ENCODE results near the gene MLLT10.
"Not testable (repeated sequence)": the region's sequence is repeated elsewhere in the genome, so short reads cannot be mapped to it uniquely, and the experiment has no call there.

Gene MLLT10

GRCh38 chr10:21707498-21707897 lies 173.5 kb downstream of the MLLT10 start:
- DNase-seq, result no peak

GRCh38 chr10:21712975-21713374 lies 178.9 kb downstream of the MLLT10 start:
- DNase-seq, result no peak

- DNase-seq, result no peak
Measured at GRCh38 chr10:21715531-21716195, 181.6 kb downstream of the MLLT10 start.

GRCh38 chr10:21717437-21718054 lies 183.5 kb downstream of the MLLT10 start:
- not testable (repeated sequence) for DNase-seq

- DNase-seq, result no peak
Measured at GRCh38 chr10:21719502-21719901, 185.5 kb downstream of the MLLT10 start.

- DNase-seq, result no peak
Measured at GRCh38 chr10:21720090-21720489, 186.1 kb downstream of the MLLT10 start.

GRCh38 chr10:21721000-21721665 lies 187.1 kb downstream of the MLLT10 start:
- no peak for DNase-seq

- DNase-seq, result no peak
Measured at GRCh38 chr10:21722209-21722608, 188.2 kb downstream of the MLLT10 start.

GRCh38 chr10:21724020-21724589 lies 190.1 kb downstream of the MLLT10 start:
- no peak for DNase-seq

GRCh38 chr10:21724687-21725367 lies 190.8 kb downstream of the MLLT10 start:
- DNase-seq, result peak; percentile 56

- no peak for DNase-seq
Measured at GRCh38 chr10:21726601-21727225, 192.7 kb downstream of the MLLT10 start.

- no peak for DNase-seq
Measured at GRCh38 chr10:21727452-21728168, 193.6 kb downstream of the MLLT10 start.

GRCh38 chr10:21728618-21729017 lies 194.6 kb downstream of the MLLT10 start:
- no peak for DNase-seq

- DNase-seq, result peak; percentile 44
Measured at GRCh38 chr10:21732067-21732772, 198.2 kb downstream of the MLLT10 start.

GRCh38 chr10:21733710-21734109 lies 199.7 kb downstream of the MLLT10 start:
- no peak for DNase-seq

GRCh38 chr10:21737106-21737505 lies 203.1 kb downstream of the MLLT10 start:
- no peak for DNase-seq

- DNase-seq, result peak; percentile 70
Measured at GRCh38 chr10:21740989-21741388, 207.0 kb downstream of the MLLT10 start.

- DNase-seq, result no peak
Measured at GRCh38 chr10:21742740-21743412, 208.8 kb downstream of the MLLT10 start.

- DNase-seq, result no peak
Measured at GRCh38 chr10:21744223-21744622, 210.2 kb downstream of the MLLT10 start.

- peak; percentile 23 for DNase-seq
Measured at GRCh38 chr10:21746118-21746517, 212.1 kb downstream of the MLLT10 start.

GRCh38 chr10:21747809-21748208 lies 213.8 kb downstream of the MLLT10 start:
- DNase-seq, result no peak
